Body of pancreas (tissue), 4 donors: Measurements from ENCODE around the gene GRIA4.

Experiments
- CTCF ChIP-seq, 7 experiments: fragments of 450-650 bp in 4 of 7; fragments of 200-600 bp in 3 of 7; sonication (generic) in 3 of 7; IDR thresholded peaks; one replicate each; pipeline ENCODE4 v1.5.1; 2016 to 2019; ENCODE audit warnings: antibody characterized with exemption in 7 of 7
- POLR2A ChIP-seq, 3 donors: fragments of 450-650 bp; IDR thresholded peaks; one replicate each; pipeline ENCODE4 v1.6.1; 2016; ENCODE audit warnings: antibody characterized with exemption in 3 of 3, mild to moderate bottlenecking in 2 of 3

DNA sequence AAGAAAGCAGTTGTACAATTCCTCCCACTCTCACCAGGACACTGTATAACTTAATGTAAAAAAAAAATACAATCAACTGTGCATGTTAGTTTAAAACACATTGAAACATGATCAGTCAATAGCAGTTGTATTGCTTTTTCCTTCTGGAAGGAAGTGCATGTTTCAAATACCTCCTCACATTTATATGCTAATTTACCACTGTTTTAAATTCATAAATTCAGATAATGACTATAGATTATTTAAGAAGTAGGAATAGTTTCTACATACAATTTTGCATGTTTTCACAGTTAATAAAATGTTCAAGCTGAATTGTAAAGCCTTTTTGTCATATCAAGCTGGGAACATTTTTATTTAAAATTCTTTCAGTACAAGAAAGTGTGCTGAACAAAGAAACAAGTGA lies 3.3 kb downstream of the GRIA4 start:
- no peak for TF ChIP-seq CTCF (IDR thresholded peaks at IDR 0.05)
- no peak for TF ChIP-seq POLR2A (IDR thresholded peaks at IDR 0.05)
